Stimulated activated CD8-positive, alpha-beta memory T cell treated with anti-CD3 and anti-CD28 coated beads, Interleukin-15, amount 100 ng/mL, for 4 hours (primary cell): ENCODE measurements around the gene TCP10L.
"Not testable (repeated sequence)": the region's sequence is repeated elsewhere in the genome, so short reads cannot be mapped to it uniquely, and the experiment has no call there.

Experiments used
- DNase-seq, 2 donors: peaks; one replicate each; pipeline ENCODE4 v3.0.0-alpha.2; 2020; ENCODE audit warnings: low read depth in 2 of 2

Gene TCP10L

DNA sequence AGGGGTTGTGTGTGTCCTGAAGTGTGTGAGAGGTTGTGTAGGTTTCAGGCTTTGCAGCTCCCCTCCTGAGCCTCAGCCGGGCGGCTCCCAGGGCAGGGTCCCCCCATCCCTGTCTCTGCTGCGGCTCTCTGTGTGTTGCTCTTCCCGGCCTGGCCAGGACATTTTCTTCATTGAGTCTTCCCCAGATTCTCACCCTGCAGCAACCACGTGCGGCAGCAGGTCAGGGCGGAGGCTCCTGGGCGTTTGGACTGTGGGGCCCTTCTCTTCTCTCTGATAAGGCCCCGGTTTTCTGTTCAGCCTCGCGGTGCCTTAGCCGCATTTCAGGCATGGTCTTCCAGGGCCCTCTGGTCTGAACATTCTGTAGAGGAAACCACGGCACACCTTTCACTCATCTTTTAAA lies 1.8 kb upstream of the TCP10L start:
- DNase-seq: no peak

DNA sequence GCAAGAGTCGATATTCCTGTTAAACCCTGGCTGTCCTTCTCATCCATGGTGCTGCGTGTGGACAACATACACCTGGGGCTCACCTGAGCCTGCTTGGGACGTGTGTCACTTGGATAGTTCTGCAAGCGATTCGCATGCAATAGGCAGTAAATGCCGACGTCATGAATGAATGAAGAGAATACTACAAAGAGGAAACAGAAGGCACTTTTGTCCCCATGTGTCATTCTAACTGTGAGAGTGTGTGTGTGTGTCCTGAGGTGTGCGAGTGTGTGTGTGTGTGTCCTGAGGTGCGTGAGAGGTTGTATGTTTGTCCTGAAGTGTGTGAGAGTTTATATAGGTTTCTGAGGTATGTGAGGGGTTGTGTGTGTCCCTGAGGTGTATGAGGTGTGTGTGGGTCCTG lies 647 bp upstream of the TCP10L start:
- no peak for DNase-seq

DNA sequence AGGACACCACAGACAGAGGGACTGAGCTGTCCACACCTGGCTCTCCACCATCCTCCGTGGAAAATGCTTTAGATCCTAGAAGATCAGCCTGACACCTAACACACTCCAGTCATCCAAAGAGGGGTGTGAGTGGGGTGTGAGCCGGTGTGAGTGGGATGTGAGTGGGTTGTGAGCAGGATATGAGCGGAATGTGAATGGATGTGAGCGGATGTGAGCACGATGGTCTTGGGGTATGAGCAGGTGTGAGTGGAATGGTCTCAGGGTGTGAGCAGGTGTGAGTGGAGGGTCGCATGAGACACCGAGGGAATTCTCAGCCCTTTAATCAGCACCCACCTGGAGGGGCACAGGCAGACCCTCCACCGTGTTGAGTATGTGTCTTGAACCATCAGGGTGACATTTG lies 851 bp downstream of the TCP10L start:
- no peak for DNase-seq

DNA sequence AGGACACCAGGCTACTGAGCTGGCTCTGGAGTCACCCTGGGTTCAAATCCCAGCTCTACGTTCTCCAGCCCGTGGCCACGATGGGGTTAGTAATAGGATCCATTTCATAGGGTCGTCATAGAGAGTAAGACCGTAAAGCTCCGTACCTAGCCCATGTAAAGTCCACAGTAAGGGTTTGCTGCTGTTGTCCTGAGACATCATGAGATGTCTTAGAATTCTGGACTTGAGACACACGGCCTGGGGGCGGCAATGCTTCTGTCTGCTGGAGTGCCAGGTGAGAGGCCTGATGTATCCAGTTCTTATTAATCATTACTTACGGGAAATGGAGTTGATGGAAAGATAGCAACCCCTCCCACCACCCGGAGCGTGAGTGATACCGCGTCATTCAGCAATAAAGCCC lies 3.6 kb downstream of the TCP10L start:
- no peak for DNase-seq

DNA sequence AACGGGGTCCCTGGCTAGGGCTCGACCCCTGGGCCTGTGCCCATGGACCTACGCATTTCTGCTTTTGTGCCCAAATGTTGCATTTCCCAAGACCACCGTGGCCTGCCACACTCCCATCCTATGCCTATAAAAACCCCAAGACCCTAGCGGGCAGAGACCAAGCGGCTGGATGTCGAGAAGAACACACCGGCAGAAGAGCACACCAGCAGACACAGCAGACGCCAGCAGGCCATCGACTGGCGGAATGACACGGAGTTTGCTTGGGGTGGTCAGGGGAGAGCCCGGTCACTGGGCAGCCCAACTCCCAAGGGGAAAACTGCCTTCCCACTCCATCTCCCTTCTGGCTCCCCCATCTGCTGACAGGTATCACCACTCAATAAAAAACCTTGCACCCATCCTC lies 4.4 kb downstream of the TCP10L start:
- DNase-seq: no peak

DNA sequence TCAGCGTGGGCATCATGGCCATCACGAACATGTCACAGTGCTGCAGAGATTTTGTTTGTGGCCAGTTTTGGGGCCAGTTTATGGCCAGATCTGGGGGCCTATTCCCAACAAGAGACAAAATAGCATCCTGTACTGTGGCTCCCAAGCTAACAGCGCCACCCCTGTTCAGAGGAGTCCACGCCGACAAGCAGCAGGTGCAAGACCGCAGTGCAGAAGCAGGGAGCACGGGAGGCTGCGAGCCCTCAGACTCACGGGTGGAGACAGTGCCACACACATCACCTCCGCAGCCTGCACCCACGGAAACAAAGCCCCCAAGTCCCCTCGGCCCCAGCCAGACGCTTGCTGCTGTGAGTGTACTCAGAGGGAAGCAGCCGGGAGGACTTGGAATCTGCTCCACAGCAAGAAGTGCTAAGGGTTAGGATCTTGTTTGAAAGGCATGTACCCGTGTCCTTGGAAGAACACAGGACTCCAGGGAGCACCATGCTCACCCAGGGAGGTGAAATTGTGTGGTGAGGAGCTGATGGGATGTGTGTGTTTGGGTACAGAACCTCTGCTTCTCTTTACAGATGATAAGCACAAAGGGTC lies 7.1 kb downstream of the TCP10L start:
- no peak for DNase-seq

DNA sequence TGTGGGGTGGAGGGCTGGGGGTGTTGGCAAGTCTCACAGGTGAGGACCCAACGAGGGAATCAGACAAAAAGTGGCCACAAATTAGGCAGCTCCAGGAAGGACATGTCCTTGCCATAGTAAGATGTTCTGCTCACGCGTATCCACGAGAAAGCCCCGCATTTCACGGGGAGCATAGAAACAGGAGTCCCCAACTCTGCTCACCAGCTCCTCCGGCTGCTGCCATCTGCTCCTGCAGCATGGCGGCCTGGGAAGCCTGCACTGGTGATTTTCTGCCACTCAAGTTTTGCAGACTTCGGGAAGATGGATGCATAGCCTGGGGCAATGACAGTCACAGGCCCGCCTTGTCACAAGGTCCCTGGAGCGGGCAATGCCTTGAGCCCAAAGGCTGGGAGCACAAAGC lies 9.3 kb downstream of the TCP10L start:
- no peak for DNase-seq

DNA sequence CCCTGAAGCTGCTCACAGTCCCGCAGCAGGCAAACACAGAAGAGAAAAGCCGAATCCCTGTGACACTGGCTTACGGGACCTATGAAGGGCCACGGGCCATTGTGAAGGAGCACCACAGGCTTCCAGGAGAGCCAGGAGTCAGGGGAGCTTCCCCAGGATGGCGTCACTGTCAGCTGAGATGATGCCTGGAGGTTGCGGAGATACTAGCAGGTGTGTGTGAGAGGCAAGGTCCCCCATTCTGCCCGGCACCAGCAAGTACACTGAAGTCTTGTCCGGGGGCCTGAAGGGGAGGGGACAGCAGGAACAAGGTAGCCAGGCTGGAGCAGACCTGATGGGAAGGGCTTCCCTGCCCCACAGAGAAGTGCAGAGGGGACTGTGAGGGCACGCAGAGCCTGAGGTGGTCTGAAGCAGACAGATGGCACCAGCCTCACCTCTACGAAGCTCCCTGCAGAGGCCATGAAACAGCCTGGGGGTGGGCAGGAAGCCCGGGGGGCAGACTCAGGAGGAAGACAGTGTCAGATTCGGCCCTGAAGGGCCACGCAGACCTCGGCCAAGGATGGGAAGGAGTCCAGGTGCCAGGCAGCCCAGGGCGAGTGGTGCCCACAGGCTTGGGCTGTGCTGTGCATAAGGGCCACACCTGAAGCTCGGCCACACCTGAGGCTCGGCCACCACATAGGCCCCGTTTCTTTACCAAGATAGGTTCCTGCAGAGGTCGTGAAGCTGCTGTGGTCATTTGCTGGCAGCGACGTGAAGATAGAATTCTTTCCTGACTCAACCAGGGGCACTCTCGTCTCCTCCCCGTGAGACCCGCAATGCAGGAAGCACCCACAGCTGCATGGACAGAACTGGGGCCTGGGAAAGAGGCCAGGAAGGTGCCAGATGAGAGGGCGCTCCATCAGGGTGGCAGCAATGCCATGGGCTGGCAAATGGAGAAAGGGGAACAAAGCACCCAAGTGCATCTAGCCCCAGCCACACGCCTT lies 10.1 kb downstream of the TCP10L start:
- no peak for DNase-seq

DNA sequence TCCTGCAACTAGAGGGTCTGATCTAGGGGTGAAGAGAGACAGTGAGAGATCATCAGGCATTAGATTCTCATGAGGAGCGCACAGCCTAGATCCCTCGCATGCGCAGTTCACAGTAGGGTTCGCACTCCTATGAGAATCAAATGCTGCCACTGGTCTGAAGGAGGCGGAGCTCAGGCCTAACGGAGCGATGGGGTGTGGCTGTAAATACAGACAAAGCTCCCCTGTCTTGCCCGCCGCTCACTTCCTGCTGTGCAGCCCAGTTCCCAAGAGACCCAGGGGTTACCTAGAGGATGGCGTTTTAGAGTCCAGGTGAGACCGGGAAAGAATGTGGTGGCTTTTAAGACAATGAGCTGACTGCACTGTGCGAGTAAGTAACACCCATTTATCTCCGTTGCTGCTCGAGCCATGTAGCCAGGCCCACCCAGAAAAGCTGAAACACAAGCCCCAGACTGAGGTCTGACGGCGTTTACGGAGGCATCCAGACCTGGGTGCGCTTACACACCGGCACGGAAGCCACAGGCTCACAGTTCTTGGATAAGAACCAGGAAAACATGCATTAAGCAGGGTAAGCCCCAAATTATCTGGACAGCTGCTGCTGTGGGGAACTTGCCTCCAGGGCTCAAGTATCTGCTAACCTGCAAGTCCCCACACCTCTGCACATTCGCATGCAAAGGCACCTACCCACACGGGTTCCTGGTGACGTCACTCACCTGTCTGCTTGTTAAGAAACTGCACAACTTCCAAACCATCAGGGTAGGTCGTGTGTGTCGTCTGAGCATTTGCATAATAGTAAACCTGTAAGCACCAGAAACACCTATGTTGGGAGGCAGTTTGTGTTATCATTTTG lies 12.5 kb downstream of the TCP10L start:
- DNase-seq: no peak

DNA sequence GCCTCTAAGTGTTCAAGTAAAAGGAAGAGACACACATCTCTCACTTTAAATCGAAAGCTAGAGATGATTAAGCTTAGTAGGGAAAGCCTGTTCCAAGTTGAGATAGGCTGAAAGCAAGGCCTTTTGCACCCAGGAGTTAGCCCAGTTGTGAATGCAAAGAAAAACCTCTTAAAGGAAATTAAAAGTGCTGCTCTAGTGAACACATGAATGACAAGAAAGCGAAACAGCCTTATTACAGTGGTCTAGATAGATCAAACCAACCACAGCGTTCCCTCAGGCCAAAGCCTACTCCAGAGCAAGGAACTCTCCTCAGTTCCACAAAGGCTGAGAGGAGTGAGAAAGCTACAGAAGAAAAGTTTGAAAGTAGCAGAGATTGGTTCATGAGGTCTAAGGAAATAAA lies 14.9 kb downstream of the TCP10L start:
- DNase-seq: no peak

DNA sequence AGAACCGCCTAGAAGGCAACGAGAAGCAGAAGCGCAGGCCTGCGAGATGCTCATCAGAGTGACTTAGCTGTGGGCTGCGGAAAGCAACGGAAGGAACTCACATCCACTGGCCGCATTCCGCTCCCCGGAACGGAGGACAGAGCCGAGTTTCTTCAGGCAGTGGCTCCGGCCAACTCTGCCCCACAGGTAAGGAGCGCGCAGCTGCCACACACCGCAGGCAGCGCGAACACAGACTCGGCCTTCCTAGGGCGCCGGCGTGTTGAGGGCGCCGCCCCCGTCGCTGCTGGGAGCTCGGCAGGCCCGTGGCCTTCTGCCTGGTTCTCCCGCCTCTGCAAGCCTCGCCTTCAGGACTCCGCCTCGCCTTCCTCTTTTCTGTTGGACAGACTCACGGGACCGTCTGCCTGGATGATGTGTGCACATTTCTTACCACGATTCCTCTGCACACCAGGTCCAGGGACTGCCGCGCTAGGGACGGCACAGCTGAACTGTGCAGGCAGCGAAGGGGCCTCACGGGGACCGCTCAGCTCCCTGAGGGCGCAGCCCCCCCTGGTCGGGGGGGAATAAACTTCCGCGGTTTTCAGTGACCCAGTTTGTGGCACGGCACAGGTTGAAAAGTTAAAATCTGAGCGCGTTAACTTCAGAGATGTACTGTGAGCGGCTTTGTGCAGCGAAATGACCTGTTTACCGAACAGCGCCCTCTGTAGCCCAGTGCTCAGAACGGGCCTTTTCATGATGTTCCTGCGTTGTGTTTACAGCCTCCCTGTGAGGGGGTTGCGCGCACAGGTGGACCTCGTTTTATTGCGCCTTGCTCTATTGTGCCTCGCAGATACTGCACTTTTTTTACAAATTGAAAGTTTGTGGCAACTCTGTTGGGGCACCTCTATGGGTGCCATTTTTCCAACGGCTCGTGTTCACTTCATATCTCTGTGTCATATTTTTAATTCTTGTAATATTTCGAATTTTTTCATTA lies 15.8 kb downstream of the TCP10L start:
- DNase-seq: peak; percentile 61

DNA sequence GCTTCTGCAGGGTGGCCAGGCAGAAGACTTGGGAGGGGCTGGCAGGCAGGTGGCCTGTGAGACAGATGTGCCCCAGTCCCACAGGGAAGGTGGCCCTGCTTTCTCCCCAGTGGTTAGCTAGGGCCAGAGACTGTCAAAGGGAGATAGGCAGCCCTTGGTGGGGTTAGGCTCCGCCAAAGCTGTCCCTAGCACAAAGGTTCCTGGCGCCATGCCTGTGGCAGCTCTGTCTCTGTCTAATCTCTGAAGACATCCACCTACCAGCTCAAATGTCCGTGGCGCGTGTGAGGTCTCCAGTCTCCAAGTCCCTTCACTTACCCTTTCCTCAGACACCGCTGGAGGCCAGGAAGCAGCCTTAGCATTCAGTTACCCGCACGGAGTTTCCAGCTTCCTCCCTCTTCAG lies 17.7 kb downstream of the TCP10L start:
- DNase-seq: no peak

DNA sequence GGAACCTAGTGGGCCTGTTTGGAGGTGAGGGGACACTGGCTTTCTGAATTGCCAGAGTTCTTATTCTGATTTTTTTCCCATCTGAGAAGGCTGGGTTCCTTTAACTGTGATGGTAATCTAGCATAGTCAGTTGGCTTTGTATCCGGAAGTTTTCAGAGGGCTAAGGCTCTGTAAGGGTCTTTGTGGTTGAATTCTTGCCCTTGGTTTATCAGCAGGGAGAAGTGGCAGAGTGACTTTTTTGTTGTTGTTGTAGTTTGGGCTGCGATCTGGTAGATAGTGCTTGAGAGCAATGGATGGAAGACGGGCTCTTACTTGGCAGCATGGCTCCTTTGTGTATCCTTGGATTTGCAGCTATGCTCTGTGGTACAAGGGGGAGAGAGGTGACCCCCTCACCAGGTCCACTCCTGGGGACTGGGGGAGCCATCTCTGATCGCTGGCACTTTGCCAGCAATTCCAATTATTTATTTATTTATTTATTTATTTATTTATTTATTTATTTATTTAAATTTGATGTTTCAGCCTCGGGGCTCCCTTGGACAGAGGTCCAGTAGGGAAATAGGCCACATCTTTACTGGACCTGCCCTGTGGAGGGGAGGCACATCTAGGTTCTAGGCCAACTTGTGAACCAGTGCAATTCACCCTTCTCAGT lies 18.5 kb downstream of the TCP10L start:
- no peak for DNase-seq

DNA sequence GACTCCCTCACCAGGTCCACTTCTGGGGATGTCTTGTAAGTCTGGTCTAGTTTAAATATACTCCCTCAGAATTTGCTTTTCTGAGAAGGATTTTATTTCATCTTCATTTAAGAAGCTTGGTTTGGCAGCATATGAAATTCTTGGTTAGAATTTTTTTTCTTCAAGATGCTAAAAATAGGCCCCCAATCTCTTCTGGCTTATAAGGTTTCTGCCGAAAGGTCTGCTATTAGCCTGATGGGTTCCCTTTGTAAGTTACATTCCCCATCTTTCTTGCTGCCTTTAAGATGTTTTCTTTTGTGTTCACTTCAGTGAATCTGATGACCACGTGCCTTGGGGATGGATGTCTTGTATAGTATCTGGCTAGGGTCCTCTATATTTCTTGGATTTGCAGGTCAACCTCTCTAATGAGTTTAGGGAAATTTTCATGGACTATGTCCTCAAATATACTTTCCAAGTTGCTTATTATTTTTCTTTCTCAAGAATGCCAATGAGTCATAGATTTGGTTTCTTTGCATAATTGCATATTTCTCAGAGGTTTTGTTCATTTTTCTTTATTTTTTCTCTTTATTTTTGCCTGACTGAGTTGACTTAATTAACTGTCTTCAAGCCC lies 19.4 kb downstream of the TCP10L start:
- no peak for DNase-seq

DNA sequence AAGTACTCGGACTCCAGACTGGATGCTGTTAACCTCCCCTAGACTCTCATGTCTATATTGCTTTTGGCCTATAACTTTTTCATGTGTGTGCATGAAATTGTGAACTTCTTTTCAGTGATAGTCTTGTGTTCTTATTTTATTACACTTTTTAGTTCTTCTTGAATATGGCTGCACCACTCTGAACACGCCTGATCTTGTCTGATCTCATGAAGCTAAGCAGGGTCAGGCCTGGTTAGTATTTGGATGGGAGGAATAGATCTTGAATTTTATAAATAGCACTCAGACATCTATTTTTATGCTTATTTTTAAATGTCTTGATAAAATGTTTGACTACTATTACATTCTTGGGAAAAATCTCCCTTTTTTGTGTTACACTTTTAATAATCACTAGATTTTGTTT lies 22.4 kb downstream of the TCP10L start:
- no peak for DNase-seq

DNA sequence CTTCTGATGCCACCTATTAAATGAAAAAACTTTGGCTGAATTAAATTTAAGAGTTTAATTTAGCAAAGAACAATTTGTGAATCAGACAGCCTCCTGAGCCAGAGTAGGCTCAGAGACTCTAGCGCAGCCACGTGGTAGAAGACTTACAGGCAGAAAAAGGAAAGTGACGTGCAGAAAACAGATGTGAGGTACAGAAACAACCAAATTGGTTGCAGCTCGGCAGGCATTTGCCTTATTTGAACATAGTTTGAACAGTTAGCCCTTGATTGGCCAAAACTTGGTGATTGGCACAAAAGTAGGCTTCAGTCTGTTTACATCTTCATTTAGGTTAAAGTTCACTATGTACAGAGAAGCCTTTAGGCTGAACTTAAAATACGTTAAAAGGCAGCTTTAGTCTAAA lies 22.9 kb downstream of the TCP10L start:
- DNase-seq: no peak

DNA sequence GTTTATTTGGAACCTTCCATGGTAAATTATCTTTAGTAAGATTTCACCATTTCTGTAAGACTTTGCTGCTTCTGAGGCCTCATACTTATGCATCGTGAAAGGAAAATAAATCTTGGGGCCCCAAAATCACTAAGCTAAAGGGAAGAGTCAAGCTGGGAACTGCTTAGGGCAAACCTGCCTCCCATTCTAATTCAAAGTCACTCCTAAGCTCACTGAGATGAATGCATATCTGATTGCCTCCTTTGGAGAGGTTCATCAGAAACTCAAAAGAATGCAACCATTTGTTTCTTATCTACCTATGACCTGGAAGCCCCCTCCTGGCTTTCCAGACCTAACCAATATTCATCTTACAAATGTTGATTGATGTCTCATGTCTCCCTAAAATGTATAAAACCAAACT lies 23.8 kb downstream of the TCP10L start:
- not testable (repeated sequence) for DNase-seq

DNA sequence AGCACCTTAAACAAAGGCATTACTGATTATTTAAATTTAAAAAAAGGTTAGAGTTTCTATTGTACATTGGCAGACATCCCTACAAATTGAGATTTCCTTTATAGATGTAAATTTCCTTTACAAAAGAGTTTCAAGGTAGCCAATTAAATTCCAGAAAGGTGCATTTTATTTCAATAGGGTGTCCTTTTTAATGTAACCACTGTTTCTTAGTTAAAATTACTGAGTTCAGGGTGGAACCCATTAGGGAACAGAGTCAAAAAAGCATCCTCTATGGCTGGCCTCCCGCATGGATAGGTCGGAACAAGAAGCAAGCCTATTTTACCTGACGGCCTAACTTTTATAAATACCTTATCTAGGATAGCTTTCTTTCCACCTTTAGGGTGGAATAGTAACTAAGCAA lies 24.4 kb downstream of the TCP10L start:
- DNase-seq: no peak

DNA sequence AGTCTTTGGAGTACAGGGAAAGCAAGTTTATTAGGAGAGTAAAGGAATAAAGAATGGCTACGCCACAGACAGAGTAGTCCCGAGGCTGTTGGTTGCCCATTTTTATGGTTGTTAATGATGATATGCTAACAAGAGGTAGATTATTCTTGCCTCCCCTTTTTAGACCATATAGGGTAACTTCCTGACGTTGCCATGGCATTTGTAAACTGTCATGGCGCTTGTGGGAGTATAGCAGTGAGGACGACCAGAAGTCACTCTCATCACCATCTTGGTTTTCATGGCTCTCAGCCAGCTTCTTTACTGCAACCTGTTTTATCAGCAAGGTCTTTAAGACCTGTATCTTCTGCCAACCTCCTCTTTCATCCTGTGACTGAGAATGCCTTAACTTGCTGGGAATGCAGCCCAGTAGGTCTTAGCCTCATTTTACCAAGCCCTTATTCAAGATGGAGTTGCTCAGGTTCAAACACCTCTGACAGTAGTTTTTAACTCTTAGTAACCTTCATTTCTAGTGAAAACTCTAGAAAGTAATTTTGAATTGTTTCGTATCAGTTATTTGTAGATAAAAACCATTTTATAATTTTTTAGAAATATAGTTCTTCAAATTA lies 26.2 kb downstream of the TCP10L start:
- DNase-seq: no peak

DNA sequence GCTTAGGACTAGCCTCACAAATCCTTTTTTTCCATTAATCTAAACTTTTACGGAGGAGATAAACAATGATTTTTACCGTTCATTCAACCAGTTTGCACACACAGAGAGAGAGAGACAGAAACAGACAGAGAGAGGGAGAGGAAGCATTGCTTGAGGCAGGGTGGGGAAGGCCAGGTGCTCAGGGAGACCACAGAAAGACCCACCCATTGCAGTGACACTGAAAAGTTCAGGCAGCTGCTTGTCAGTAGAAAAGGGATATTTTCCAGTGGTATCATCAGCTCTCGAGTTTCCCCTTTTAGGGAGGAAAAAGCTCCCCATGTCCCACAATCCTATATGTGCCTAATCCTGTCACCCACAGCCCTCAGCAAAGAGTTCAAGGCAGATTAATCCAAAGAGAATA lies 27.2 kb downstream of the TCP10L start:
- no peak for DNase-seq
